ENCODE results near the gene MSLN.

DNA sequence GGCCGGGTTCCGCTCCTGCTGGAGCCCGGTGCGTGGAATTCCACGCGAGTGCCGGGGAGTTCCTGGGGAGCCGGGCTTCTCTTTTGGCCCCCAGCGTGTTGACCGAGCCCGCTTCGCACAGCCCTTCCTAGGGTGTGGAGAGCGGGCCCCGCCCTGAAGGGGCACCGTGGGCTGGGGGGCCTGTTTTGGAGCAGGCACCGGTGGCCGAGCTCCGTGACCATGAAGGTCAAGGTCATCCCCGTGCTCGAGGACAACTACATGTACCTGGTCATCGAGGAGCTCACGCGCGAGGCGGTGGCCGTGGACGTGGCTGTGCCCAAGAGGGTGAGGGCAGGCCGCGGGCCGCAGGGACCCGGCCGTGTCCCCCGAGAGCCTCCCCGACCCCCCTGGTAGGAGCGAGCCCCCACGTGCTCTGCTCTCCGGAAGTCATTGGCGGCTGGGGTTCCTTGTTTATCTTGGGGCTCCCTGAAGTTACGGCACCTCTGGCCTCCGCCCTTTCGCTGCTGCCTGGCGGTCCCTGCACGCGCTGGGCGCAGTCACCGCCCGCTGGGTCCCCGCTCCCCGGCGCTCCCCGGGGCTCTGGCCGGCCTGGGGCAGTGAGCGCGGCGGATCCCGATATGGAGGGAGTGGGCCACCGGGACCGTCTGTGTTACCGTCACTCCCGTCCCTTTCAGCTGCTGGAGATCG lies 33.1 kb upstream of the MSLN start:
- TF ChIP-seq, protein P1, sequence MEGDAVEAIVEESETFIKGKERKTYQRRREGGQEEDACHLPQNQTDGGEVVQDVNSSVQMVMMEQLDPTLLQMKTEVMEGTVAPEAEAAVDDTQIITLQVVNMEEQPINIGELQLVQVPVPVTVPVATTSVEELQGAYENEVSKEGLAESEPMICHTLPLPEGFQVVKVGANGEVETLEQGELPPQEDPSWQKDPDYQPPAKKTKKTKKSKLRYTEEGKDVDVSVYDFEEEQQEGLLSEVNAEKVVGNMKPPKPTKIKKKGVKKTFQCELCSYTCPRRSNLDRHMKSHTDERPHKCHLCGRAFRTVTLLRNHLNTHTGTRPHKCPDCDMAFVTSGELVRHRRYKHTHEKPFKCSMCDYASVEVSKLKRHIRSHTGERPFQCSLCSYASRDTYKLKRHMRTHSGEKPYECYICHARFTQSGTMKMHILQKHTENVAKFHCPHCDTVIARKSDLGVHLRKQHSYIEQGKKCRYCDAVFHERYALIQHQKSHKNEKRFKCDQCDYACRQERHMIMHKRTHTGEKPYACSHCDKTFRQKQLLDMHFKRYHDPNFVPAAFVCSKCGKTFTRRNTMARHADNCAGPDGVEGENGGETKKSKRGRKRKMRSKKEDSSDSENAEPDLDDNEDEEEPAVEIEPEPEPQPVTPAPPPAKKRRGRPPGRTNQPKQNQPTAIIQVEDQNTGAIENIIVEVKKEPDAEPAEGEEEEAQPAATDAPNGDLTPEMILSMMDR (conservative IDR thresholded peaks at IDR 0.05; ENCODE audit: low read length): no peak
- no peak for TF ChIP-seq EZH2phosphoT487 (IDR thresholded peaks at IDR 0.05; ENCODE audit: borderline replicate concordance)

Data from Loucy (cell line).